Stimulated activated CD4-positive, alpha-beta T cell treated with anti-CD3 and anti-CD28 coated beads, Interleukin-15, amount 100 ng/mL, for 1 hour (primary cell): ENCODE results near the gene TIGD2.

Experiments
- DNase-seq, 2 donors: peaks; one replicate each; pipeline ENCODE4 v3.0.0-alpha.2; 2020; ENCODE audit warnings: low read depth in 1 of 2, low spot score in 1 of 2

Gene TIGD2

GRCh38 chr4:89110986-89111832 lies at the start of gene TIGD2:
TSS of gene TIGD2 (plus strand) at chr4:89111533. CDS start at chr4:89112975, 1,442 bp downstream.
- peak; percentile 78 to 86 for DNase-seq

GRCh38 chr4:89064848-89065247 lies 46.5 kb upstream of the TIGD2 start:
- DNase-seq, result no peak

- no peak for DNase-seq
These were observed 43.9 kb upstream of the TIGD2 start for GRCh38 chr4:89067417-89067816.

GRCh38 chr4:89069481-89069880 lies 41.9 kb upstream of the TIGD2 start:
- no peak for DNase-seq

- DNase-seq, result no peak
These were observed 41.3 kb upstream of the TIGD2 start for GRCh38 chr4:89070041-89070440.

- no peak for DNase-seq
These were observed 40.0 kb upstream of the TIGD2 start for GRCh38 chr4:89071311-89071710.

- no peak for DNase-seq
These were observed 38.4 kb upstream of the TIGD2 start for GRCh38 chr4:89072921-89073320.

- no peak for DNase-seq
These were observed 33.6 kb upstream of the TIGD2 start for GRCh38 chr4:89077761-89078160.

- no peak for DNase-seq
These were observed 33.0 kb upstream of the TIGD2 start for GRCh38 chr4:89078300-89078699.

- DNase-seq, result no peak
These were observed 12.3 kb upstream of the TIGD2 start for GRCh38 chr4:89099034-89099433.

GRCh38 chr4:89099471-89099870 lies 11.9 kb upstream of the TIGD2 start:
- no peak for DNase-seq

- DNase-seq, result no peak
These were observed 10.5 kb upstream of the TIGD2 start for GRCh38 chr4:89100853-89101252.

- no peak for DNase-seq
These were observed 9.8 kb upstream of the TIGD2 start for GRCh38 chr4:89101256-89102161.

- no peak for DNase-seq
These were observed 5.6 kb upstream of the TIGD2 start for GRCh38 chr4:89105726-89106125.

- DNase-seq, result no peak
These were observed 3.2 kb upstream of the TIGD2 start for GRCh38 chr4:89108091-89108490.

GRCh38 chr4:89109841-89110540 lies 1.3 kb upstream of the TIGD2 start:
- DNase-seq, result no peak

- DNase-seq, result no peak
These were observed 770 bp upstream of the TIGD2 start for GRCh38 chr4:89110541-89110985.

GRCh38 chr4:89111833-89112563 lies 665 bp downstream of the TIGD2 start:
- DNase-seq, result no peak

GRCh38 chr4:89113415-89113814 lies 2.1 kb downstream of the TIGD2 start:
- DNase-seq, result no peak

- no peak for DNase-seq
These were observed 2.8 kb downstream of the TIGD2 start for GRCh38 chr4:89114100-89114499.

GRCh38 chr4:89117115-89117514 lies 5.8 kb downstream of the TIGD2 start:
- no peak for DNase-seq
